Measurements from ENCODE around the gene SPSB1.

The SPSB1 gene

GRCh38 chr1:9307303-9307702 lies 14.6 kb downstream of the SPSB1 start:
- FAIRE-seq (no peak), DNase-seq (ENCODE audit: insufficient read length, low spot score) (no peak)
- TF ChIP-seq TAF1 (IDR thresholded peaks at IDR 0.05; ENCODE audit: low read depth, low read length) = no peak
- no peak for TF ChIP-seq SPI1 (IDR thresholded peaks at IDR 0.05; ENCODE audit: low read depth, low read length)
- no peak for TF ChIP-seq POLR2A (IDR thresholded peaks at IDR 0.05; ENCODE audit: low read depth, low read length)
- TF ChIP-seq POLR2AphosphoS5 (IDR thresholded peaks at IDR 0.05; ENCODE audit: low read depth, low read length) = no peak
- TF ChIP-seq PAX5 (IDR thresholded peaks at IDR 0.05; ENCODE audit: insufficient read depth, low read length, severe bottlenecking) = no peak
- TF ChIP-seq POU2F2 (IDR thresholded peaks at IDR 0.05; ENCODE audit: low read depth, low read length) = no peak

- FAIRE-seq = no peak
- DNase-seq (ENCODE audit: insufficient read length, low spot score) = no peak
- TF ChIP-seq TAF1 (IDR thresholded peaks at IDR 0.05; ENCODE audit: low read depth, low read length) = no peak
- no peak for TF ChIP-seq SPI1 (IDR thresholded peaks at IDR 0.05; ENCODE audit: low read depth, low read length)
- no peak for TF ChIP-seq POLR2AphosphoS5 (IDR thresholded peaks at IDR 0.05; ENCODE audit: low read depth, low read length)
- no peak for TF ChIP-seq POLR2A (IDR thresholded peaks at IDR 0.05; ENCODE audit: low read depth, low read length)
- no peak for TF ChIP-seq PAX5 (IDR thresholded peaks at IDR 0.05; ENCODE audit: insufficient read depth, low read length, severe bottlenecking)
- no peak for TF ChIP-seq POU2F2 (IDR thresholded peaks at IDR 0.05; ENCODE audit: low read depth, low read length)
These were observed 15.6 kb downstream of the SPSB1 start for GRCh38 chr1:9308236-9308785.

- TF ChIP-seq POLR2A (IDR thresholded peaks at IDR 0.05; ENCODE audit: low read depth, low read length) (no peak), POLR2AphosphoS5 (IDR thresholded peaks at IDR 0.05; ENCODE audit: low read depth, low read length) (no peak), TAF1 (IDR thresholded peaks at IDR 0.05; ENCODE audit: low read depth, low read length) (no peak), PAX5 (IDR thresholded peaks at IDR 0.05; ENCODE audit: insufficient read depth, low read length, severe bottlenecking) (no peak), POU2F2 (IDR thresholded peaks at IDR 0.05; ENCODE audit: low read depth, low read length) (no peak), SPI1 (IDR thresholded peaks at IDR 0.05; ENCODE audit: low read depth, low read length) (no peak)
- no peak for DNase-seq (ENCODE audit: insufficient read length, low spot score)
- FAIRE-seq = no peak
These were observed 16.4 kb downstream of the SPSB1 start for GRCh38 chr1:9309080-9309479.

- no peak for TF ChIP-seq PAX5 (IDR thresholded peaks at IDR 0.05; ENCODE audit: insufficient read depth, low read length, severe bottlenecking)
- no peak for TF ChIP-seq TAF1 (IDR thresholded peaks at IDR 0.05; ENCODE audit: low read depth, low read length)
- no peak for TF ChIP-seq POU2F2 (IDR thresholded peaks at IDR 0.05; ENCODE audit: low read depth, low read length)
- DNase-seq (ENCODE audit: insufficient read length, low spot score) (no peak), FAIRE-seq (no peak)
These were observed 17.3 kb downstream of the SPSB1 start for GRCh38 chr1:9309991-9310390.

- DNase-seq (ENCODE audit: insufficient read length, low spot score) (no peak), FAIRE-seq (no peak)
- no peak for TF ChIP-seq POLR2A (IDR thresholded peaks at IDR 0.05; ENCODE audit: low read depth, low read length)
- no peak for TF ChIP-seq TAF1 (IDR thresholded peaks at IDR 0.05; ENCODE audit: low read depth, low read length)
- TF ChIP-seq POU2F2 (IDR thresholded peaks at IDR 0.05; ENCODE audit: low read depth, low read length) = no peak
- no peak for TF ChIP-seq POLR2AphosphoS5 (IDR thresholded peaks at IDR 0.05; ENCODE audit: low read depth, low read length)
- no peak for TF ChIP-seq SPI1 (IDR thresholded peaks at IDR 0.05; ENCODE audit: low read depth, low read length)
- TF ChIP-seq PAX5 (IDR thresholded peaks at IDR 0.05; ENCODE audit: insufficient read depth, low read length, severe bottlenecking) = no peak
These were observed 18.3 kb downstream of the SPSB1 start for GRCh38 chr1:9311029-9311428.

- DNase-seq (ENCODE audit: insufficient read length, low spot score) (no peak), FAIRE-seq (no peak)
- no peak for TF ChIP-seq POLR2AphosphoS5 (IDR thresholded peaks at IDR 0.05; ENCODE audit: low read depth, low read length)
- TF ChIP-seq TAF1 (IDR thresholded peaks at IDR 0.05; ENCODE audit: low read depth, low read length) = no peak
- no peak for TF ChIP-seq SPI1 (IDR thresholded peaks at IDR 0.05; ENCODE audit: low read depth, low read length)
- TF ChIP-seq POLR2A (IDR thresholded peaks at IDR 0.05; ENCODE audit: low read depth, low read length) = no peak
- TF ChIP-seq PAX5 (IDR thresholded peaks at IDR 0.05; ENCODE audit: insufficient read depth, low read length, severe bottlenecking) = no peak
- no peak for TF ChIP-seq POU2F2 (IDR thresholded peaks at IDR 0.05; ENCODE audit: low read depth, low read length)
These were observed 18.8 kb downstream of the SPSB1 start for GRCh38 chr1:9311479-9311878.

GRCh38 chr1:9312168-9312720 lies 19.6 kb downstream of the SPSB1 start:
- TF ChIP-seq SPI1 (IDR thresholded peaks at IDR 0.05; ENCODE audit: low read depth, low read length) (no peak), TAF1 (IDR thresholded peaks at IDR 0.05; ENCODE audit: low read depth, low read length) (no peak), POU2F2 (IDR thresholded peaks at IDR 0.05; ENCODE audit: low read depth, low read length) (no peak), POLR2A (IDR thresholded peaks at IDR 0.05; ENCODE audit: low read depth, low read length) (no peak), POLR2AphosphoS5 (IDR thresholded peaks at IDR 0.05; ENCODE audit: low read depth, low read length) (no peak), PAX5 (IDR thresholded peaks at IDR 0.05; ENCODE audit: insufficient read depth, low read length, severe bottlenecking) (no peak)
- FAIRE-seq = no peak
- no peak for DNase-seq (ENCODE audit: insufficient read length, low spot score)

GRCh38 chr1:9313576-9313975 lies 20.9 kb downstream of the SPSB1 start:
- DNase-seq (ENCODE audit: insufficient read length, low spot score) (no peak), FAIRE-seq (no peak)
- TF ChIP-seq SPI1 (IDR thresholded peaks at IDR 0.05; ENCODE audit: low read depth, low read length) = no peak
- no peak for TF ChIP-seq POU2F2 (IDR thresholded peaks at IDR 0.05; ENCODE audit: low read depth, low read length)
- TF ChIP-seq PAX5 (IDR thresholded peaks at IDR 0.05; ENCODE audit: insufficient read depth, low read length, severe bottlenecking) = no peak
- no peak for TF ChIP-seq POLR2A (IDR thresholded peaks at IDR 0.05; ENCODE audit: low read depth, low read length)
- TF ChIP-seq POLR2AphosphoS5 (IDR thresholded peaks at IDR 0.05; ENCODE audit: low read depth, low read length) = no peak
- TF ChIP-seq TAF1 (IDR thresholded peaks at IDR 0.05; ENCODE audit: low read depth, low read length) = no peak

GRCh38 chr1:9314111-9314510 lies 21.4 kb downstream of the SPSB1 start:
- DNase-seq (ENCODE audit: insufficient read length, low spot score) (no peak), FAIRE-seq (no peak)
- no peak for TF ChIP-seq TAF1 (IDR thresholded peaks at IDR 0.05; ENCODE audit: low read depth, low read length)
- no peak for TF ChIP-seq POLR2AphosphoS5 (IDR thresholded peaks at IDR 0.05; ENCODE audit: low read depth, low read length)
- no peak for TF ChIP-seq SPI1 (IDR thresholded peaks at IDR 0.05; ENCODE audit: low read depth, low read length)
- no peak for TF ChIP-seq POU2F2 (IDR thresholded peaks at IDR 0.05; ENCODE audit: low read depth, low read length)
- TF ChIP-seq PAX5 (IDR thresholded peaks at IDR 0.05; ENCODE audit: insufficient read depth, low read length, severe bottlenecking) = no peak
- TF ChIP-seq POLR2A (IDR thresholded peaks at IDR 0.05; ENCODE audit: low read depth, low read length) = no peak

Data from GM12891 (cell line).